ENCODE results near the gene FGF12.

DNA sequence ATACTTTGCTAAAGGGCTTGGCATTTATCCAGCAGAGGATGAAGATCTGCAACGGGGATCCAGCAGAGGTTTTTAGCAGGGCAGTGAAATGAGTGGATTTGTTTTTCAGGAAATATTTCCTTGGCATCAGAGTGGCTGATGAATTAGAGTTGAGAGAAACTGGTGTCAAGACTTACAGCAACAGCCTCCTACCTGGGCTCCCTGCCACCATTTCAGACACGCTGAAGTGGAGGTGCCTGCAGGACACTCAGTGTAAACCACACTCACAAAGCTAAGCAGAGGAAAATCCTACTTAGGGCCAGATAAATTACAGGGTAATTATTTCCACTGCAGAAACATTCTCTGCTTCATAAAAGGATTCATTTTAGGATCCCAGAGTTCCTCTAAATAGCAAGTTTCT is 519.7 kb downstream of the FGF12 start:
- TF ChIP-seq, protein P1, sequence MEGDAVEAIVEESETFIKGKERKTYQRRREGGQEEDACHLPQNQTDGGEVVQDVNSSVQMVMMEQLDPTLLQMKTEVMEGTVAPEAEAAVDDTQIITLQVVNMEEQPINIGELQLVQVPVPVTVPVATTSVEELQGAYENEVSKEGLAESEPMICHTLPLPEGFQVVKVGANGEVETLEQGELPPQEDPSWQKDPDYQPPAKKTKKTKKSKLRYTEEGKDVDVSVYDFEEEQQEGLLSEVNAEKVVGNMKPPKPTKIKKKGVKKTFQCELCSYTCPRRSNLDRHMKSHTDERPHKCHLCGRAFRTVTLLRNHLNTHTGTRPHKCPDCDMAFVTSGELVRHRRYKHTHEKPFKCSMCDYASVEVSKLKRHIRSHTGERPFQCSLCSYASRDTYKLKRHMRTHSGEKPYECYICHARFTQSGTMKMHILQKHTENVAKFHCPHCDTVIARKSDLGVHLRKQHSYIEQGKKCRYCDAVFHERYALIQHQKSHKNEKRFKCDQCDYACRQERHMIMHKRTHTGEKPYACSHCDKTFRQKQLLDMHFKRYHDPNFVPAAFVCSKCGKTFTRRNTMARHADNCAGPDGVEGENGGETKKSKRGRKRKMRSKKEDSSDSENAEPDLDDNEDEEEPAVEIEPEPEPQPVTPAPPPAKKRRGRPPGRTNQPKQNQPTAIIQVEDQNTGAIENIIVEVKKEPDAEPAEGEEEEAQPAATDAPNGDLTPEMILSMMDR (conservative IDR thresholded peaks at IDR 0.05; ENCODE audit: low read depth in 2 of 2) = no peak
- TF ChIP-seq EZH2 (IDR thresholded peaks at IDR 0.05; ENCODE audit: low read depth, unreplicated experiment) = no peak
- no peak for TF ChIP-seq CREB1 (CRISPR knock-in tag; IDR thresholded peaks at IDR 0.05; ENCODE audit: low read depth)
- TF ChIP-seq JUNB (IDR thresholded peaks at IDR 0.05; ENCODE audit: unreplicated experiment) = no peak
- no peak for TF ChIP-seq POLR2AphosphoS5 (IDR thresholded peaks at IDR 0.05; ENCODE audit: low read depth)
- no peak for TF ChIP-seq EZH2phosphoT487 (IDR thresholded peaks at IDR 0.05; ENCODE audit: unreplicated experiment)
- TF ChIP-seq, protein P2, sequence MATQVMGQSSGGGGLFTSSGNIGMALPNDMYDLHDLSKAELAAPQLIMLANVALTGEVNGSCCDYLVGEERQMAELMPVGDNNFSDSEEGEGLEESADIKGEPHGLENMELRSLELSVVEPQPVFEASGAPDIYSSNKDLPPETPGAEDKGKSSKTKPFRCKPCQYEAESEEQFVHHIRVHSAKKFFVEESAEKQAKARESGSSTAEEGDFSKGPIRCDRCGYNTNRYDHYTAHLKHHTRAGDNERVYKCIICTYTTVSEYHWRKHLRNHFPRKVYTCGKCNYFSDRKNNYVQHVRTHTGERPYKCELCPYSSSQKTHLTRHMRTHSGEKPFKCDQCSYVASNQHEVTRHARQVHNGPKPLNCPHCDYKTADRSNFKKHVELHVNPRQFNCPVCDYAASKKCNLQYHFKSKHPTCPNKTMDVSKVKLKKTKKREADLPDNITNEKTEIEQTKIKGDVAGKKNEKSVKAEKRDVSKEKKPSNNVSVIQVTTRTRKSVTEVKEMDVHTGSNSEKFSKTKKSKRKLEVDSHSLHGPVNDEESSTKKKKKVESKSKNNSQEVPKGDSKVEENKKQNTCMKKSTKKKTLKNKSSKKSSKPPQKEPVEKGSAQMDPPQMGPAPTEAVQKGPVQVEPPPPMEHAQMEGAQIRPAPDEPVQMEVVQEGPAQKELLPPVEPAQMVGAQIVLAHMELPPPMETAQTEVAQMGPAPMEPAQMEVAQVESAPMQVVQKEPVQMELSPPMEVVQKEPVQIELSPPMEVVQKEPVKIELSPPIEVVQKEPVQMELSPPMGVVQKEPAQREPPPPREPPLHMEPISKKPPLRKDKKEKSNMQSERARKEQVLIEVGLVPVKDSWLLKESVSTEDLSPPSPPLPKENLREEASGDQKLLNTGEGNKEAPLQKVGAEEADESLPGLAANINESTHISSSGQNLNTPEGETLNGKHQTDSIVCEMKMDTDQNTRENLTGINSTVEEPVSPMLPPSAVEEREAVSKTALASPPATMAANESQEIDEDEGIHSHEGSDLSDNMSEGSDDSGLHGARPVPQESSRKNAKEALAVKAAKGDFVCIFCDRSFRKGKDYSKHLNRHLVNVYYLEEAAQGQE (IDR thresholded peaks at IDR 0.05; ENCODE audit: unreplicated experiment) = no peak
- no peak for TF ChIP-seq ZNF114 (CRISPR knock-in tag; IDR thresholded peaks at IDR 0.05)
- TF ChIP-seq, protein P3, sequence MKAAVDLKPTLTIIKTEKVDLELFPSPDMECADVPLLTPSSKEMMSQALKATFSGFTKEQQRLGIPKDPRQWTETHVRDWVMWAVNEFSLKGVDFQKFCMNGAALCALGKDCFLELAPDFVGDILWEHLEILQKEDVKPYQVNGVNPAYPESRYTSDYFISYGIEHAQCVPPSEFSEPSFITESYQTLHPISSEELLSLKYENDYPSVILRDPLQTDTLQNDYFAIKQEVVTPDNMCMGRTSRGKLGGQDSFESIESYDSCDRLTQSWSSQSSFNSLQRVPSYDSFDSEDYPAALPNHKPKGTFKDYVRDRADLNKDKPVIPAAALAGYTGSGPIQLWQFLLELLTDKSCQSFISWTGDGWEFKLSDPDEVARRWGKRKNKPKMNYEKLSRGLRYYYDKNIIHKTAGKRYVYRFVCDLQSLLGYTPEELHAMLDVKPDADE (IDR thresholded peaks at IDR 0.05) = no peak
- TF ChIP-seq, protein P4, sequence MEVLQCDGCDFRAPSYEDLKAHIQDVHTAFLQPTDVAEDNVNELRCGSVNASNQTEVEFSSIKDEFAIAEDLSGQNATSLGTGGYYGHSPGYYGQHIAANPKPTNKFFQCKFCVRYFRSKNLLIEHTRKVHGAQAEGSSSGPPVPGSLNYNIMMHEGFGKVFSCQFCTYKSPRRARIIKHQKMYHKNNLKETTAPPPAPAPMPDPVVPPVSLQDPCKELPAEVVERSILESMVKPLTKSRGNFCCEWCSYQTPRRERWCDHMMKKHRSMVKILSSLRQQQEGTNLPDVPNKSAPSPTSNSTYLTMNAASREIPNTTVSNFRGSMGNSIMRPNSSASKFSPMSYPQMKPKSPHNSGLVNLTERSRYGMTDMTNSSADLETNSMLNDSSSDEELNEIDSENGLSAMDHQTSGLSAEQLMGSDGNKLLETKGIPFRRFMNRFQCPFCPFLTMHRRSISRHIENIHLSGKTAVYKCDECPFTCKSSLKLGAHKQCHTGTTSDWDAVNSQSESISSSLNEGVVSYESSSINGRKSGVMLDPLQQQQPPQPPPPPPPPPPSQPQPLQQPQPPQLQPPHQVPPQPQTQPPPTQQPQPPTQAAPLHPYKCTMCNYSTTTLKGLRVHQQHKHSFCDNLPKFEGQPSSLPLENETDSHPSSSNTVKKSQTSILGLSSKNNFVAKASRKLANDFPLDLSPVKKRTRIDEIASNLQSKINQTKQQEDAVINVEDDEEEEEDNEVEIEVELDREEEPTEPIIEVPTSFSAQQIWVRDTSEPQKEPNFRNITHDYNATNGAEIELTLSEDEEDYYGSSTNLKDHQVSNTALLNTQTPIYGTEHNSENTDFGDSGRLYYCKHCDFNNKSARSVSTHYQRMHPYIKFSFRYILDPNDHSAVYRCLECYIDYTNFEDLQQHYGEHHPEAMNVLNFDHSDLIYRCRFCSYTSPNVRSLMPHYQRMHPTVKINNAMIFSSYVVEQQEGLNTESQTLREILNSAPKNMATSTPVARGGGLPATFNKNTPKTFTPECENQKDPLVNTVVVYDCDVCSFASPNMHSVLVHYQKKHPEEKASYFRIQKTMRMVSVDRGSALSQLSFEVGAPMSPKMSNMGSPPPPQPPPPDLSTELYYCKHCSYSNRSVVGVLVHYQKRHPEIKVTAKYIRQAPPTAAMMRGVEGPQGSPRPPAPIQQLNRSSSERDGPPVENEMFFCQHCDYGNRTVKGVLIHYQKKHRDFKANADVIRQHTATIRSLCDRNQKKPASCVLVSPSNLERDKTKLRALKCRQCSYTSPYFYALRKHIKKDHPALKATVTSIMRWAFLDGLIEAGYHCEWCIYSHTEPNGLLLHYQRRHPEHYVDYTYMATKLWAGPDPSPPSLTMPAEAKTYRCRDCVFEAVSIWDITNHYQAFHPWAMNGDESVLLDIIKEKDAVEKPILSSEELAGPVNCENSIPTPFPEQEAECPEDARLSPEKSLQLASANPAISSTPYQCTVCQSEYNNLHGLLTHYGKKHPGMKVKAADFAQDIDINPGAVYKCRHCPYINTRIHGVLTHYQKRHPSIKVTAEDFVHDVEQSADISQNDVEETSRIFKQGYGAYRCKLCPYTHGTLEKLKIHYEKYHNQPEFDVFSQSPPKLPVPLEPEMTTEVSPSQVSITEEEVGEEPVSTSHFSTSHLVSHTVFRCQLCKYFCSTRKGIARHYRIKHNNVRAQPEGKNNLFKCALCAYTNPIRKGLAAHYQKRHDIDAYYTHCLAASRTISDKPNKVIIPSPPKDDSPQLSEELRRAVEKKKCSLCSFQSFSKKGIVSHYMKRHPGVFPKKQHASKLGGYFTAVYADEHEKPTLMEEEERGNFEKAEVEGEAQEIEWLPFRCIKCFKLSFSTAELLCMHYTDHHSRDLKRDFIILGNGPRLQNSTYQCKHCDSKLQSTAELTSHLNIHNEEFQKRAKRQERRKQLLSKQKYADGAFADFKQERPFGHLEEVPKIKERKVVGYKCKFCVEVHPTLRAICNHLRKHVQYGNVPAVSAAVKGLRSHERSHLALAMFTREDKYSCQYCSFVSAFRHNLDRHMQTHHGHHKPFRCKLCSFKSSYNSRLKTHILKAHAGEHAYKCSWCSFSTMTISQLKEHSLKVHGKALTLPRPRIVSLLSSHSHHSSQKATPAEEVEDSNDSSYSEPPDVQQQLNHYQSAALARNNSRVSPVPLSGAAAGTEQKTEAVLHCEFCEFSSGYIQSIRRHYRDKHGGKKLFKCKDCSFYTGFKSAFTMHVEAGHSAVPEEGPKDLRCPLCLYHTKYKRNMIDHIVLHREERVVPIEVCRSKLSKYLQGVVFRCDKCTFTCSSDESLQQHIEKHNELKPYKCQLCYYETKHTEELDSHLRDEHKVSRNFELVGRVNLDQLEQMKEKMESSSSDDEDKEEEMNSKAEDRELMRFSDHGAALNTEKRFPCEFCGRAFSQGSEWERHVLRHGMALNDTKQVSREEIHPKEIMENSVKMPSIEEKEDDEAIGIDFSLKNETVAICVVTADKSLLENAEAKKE (CRISPR knock-in tag; IDR thresholded peaks at IDR 0.05) = no peak
